Measurements from ENCODE around the gene PTH2R.

Gene PTH2R

DNA sequence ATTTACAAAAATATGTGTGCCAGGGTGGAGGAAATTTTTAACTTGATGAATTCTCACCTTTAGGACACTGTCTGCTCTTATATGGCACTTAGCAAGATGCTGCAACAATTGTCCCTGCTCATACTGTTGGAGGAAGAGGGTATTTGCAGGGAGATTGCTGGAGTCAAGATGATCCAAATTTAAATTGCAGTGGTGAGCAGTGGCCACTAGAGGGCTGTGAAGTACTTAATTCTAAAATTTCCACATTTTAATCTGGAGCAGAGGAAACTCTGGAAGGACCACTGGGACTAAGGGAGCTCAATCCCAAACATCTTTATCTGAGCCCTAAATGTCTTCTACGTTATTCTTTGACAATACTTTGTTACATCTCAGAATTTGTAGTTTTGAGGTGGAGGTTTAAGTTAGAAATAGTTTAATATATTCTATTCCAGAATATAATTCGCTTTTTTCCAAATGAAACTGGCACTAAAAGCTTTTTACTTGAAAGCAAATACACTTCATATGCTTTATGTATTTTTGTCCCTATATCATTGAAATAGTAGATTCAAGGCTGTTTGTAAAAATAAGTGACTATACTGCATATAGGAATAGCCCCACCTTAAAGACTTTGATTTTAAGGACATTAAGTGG lies 33.0 kb upstream of the PTH2R start:
- TF ChIP-seq GATA2 (IDR thresholded peaks at IDR 0.05; ENCODE audit: low read depth, low read length) = no peak
- no peak for TF ChIP-seq GATA3 (IDR thresholded peaks at IDR 0.05; ENCODE audit: low read depth, low read length)

DNA sequence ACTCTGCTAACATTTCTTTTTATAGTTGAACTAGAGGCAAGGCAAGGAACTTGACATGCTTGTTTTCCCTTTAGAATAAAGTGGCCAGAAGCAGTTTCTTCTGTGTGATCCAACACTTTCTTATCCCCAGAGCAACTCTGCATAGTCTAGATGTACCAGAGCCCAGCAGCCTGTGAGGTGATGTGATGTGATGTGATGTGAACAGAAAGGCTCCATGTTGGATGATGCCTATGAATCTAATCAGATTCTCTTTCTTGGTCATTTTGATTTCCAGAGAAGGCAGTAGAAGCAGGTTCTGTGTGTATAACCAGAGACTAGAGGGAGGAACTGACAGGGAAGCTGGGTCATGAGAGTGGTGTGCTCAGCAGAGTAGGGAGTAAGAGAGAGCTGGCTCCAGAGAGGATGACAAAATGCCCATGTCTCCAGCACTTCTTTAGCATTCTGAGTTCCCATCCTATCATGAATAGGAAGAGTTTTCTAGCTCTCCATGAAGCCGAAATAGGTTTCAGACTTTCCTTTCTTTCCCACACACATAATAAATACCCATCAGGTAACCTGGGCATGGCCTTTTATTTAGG lies 31.0 kb upstream of the PTH2R start:
- no peak for TF ChIP-seq GATA2 (IDR thresholded peaks at IDR 0.05; ENCODE audit: low read depth, low read length)
- TF ChIP-seq GATA3 (IDR thresholded peaks at IDR 0.05; ENCODE audit: low read depth, low read length) = no peak

DNA sequence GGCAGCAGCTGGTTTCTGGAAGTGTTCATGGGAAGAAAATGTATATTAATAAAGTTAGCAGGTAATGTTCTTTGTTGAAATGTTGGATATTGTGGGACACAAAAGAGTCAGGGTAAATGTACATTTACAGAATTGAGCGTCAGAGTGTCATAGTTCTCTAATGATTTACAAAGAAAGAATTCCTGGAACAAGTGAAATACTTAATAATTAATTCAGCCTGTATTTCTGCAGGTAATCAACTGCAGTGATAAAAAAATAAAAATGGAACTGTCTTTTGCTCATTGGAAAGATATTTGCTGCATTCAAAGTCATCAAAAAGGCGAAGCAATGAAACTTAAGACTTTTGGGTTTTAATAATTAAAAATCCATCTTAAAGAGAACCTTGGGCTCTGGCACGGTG lies 27.4 kb upstream of the PTH2R start:
- TF ChIP-seq GATA2 (IDR thresholded peaks at IDR 0.05; ENCODE audit: low read depth, low read length) (no peak), GATA3 (IDR thresholded peaks at IDR 0.05; ENCODE audit: low read depth, low read length) (no peak)

DNA sequence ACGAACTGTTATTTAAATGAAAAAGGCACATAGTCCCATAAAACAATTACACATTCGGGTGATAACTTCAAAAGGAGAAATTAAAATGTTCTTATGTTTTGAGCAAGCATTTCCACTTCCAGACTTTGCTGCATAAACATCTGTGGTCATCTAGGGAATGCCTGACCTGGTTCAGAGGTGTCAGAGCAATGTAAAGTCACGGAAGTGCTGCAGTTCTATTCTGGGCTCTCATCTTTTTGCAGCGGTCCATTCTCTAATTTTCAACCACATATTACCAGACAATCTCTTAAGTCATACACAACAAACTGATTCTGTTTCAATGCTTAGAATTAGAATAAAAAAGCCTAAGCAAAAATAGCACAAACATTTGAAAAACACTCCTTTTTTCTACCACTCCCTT lies 22.0 kb upstream of the PTH2R start:
- no peak for TF ChIP-seq GATA3 (IDR thresholded peaks at IDR 0.05; ENCODE audit: low read depth, low read length)

DNA sequence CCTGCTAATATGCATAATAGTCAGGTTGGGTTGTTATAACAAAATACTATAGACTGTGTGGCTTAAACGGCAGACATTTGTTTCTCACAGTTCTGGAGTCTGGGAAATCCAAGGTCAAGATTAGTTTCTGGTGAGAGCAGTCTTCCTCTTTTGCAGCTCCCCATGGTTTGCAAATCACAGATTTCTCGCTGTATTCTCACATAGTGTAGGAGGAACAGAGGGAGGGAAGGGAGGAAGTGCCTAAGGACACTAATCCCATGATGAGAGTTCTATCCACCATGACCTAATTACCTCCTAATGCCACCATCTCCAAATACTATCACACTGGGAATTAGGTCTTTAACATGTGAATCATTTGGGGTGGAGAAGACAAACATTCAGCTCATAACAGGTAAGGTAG lies 20.1 kb upstream of the PTH2R start:
- TF ChIP-seq GATA2 (IDR thresholded peaks at IDR 0.05; ENCODE audit: low read depth, low read length) (no peak), GATA3 (IDR thresholded peaks at IDR 0.05; ENCODE audit: low read depth, low read length) (no peak)

DNA sequence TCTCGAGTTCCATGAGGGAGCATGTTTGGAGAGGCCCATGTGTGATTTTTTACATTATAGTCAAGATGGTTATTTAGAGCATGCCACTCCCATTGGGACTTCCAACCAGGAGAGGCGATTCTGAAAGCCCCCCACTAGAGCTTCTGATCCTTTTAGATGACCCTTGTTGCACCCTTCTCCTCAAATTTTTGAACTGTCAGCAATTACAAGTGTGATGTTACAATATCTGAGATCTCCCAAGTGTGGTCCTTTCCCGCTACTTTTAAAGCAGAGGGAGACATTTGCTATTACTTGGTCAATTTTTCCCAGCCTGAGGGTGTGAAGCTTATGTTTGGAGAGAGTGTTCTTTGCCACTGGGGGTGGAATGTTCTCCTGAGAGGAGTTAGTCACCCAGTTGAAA lies 16.7 kb upstream of the PTH2R start:
- TF ChIP-seq GATA3 (IDR thresholded peaks at IDR 0.05; ENCODE audit: low read depth, low read length) = no peak
- TF ChIP-seq GATA2 (IDR thresholded peaks at IDR 0.05; ENCODE audit: low read depth, low read length) = no peak

DNA sequence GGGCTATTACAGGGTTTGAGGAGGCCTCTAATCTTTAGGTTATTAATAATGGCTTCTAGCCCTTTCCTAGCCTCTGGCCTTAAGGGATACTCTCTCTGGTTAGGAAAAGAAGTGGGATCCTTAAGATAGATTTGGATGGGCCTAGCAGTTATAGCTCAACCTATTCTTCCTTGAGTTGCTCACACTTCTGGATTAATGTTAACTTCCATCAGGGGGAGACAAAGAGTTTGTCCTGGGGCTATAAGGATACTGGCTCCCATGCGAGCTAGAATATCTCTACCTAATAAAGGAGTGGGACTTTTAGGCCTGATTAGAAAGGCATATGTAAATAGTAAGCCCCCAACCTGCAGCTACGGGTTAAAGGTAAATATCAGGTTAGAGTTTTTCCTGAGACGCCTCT lies 14.3 kb upstream of the PTH2R start:
- TF ChIP-seq GATA3 (IDR thresholded peaks at IDR 0.05; ENCODE audit: low read depth, low read length) = no peak
- no peak for TF ChIP-seq GATA2 (IDR thresholded peaks at IDR 0.05; ENCODE audit: low read depth, low read length)

DNA sequence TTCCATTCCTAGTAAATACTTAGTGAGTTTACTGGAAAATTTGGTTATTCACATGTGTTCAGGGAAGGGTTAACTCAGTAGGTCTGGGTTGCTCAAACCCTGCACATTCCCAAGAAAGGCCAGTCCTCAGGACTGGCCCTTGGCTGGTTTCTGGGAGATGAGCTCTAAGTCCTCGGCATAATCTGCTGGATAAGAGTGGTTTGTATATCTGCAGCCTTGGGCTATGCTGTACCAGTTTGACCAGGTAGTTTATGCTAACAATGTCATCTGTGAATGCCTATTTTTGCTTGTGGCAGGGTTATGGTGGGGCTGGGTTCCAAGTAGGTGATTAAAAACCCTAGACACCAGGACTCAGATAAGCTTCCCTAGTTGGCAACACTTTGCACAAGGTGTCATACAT lies 7.4 kb upstream of the PTH2R start:
- TF ChIP-seq GATA2 (IDR thresholded peaks at IDR 0.05; ENCODE audit: low read depth, low read length) (no peak), GATA3 (IDR thresholded peaks at IDR 0.05; ENCODE audit: low read depth, low read length) (no peak)

DNA sequence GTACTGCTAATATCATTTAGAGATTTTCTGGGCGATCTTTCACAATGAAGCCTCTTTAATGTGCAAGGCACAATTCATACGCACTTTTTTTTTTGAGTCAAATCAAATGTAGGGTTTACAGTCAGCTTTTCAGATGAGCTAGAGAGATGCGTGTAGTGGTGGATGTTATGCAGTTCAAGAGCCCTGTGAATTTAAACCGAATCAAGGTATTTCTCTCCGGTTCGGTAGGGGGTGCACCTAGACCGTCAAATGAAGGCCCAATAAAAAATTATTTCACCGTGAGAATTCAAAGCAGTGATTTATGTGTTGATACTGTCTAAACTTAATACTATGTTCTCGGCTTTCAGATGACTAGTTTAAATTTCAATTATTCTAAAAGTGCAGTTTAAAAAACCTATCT lies 1.1 kb downstream of the PTH2R start:
- TF ChIP-seq GATA2 (IDR thresholded peaks at IDR 0.05; ENCODE audit: low read depth, low read length) (no peak), GATA3 (IDR thresholded peaks at IDR 0.05; ENCODE audit: low read depth, low read length) (no peak)

DNA sequence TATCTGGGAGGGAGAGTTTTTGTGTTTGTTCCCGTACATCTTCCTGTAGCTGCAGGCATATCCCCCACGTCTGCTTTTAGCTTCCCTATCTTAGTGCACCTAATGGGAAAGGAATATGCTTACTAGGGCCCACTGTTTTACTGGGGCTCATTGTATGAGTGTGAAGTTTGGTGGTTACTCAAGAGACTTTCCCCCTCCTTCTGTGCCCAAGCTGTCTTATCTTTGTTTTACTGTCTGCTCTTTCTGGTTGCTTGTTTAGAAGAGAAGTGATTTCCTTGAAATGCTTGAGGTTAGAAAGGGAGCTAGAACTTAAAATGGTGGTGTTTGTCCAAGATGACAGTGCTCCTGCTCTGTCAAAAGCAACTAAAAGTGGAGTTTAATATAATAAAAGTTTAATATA lies 7.3 kb downstream of the PTH2R start:
- TF ChIP-seq GATA2 (IDR thresholded peaks at IDR 0.05; ENCODE audit: low read depth, low read length) = no peak
- TF ChIP-seq GATA3 (IDR thresholded peaks at IDR 0.05; ENCODE audit: low read depth, low read length) = no peak

DNA sequence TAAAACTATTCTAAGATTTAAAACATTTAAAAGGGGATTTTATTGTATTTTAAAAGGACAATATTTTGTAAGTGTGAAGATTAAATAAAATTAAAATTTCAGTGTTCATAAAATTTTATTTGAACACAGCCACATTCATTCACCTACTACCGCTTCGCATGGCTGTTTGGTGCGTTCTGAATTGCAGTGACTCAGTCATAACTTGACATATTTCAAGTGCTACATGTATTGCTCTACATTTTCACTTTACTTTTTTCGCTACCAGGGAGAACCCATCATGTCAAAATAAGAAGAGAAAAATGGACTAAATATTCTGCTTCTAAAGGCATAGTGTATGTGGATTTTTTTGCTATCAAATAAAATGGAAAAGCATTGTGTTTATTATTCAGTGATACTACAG lies 8.7 kb downstream of the PTH2R start:
- TF ChIP-seq GATA2 (IDR thresholded peaks at IDR 0.05; ENCODE audit: low read depth, low read length) (no peak), GATA3 (IDR thresholded peaks at IDR 0.05; ENCODE audit: low read depth, low read length) (no peak)

DNA sequence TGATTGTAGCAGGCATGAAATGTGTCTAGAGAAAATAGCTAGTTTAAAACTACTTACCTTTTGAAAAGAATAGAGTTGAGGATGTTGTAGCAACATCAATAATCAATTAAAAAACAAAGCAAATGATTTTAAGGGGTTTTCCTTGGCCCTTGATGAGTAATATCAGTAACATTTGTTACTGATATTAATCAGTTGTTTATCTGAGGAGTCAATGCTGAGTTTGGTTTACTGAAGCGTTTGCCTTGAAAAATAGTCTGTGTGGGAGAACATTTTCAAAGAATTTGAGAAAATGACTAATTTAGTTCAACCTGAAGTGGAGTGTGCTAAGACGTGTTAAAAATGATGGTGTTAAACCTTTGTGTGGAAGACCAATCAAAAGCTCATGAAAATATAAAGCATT lies 9.3 kb downstream of the PTH2R start:
- TF ChIP-seq GATA2 (IDR thresholded peaks at IDR 0.05; ENCODE audit: low read depth, low read length) = no peak
- no peak for TF ChIP-seq GATA3 (IDR thresholded peaks at IDR 0.05; ENCODE audit: low read depth, low read length)

DNA sequence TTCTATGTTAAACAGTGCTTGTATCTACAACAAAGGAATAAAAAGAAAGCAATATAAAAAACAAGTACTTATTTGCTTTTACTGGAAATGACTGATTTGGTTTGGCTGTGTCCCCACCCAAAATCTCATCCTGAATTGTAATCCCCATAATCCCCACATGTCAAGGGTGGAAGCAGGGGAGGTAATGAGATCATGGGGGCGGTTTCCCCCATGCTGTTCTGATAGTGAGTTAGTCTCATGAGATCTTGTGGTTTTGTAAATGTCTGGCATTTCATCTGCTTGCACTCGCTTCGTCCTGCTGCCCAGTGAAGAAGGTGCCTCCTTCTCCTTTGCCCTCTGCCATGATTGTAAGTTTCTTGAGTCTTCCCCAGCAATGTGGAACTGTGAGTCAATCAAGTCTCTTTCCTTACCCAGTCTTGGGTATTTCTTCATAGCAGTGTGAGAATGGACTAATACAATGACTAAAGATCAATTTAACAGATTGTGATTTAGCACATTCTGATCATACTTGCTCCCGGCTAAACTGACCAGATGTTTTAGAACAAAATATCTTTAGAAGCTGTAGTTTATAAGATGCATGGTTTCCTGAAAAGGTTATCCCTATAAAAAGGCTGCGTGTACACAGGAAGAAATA lies 19.9 kb downstream of the PTH2R start:
- no peak for TF ChIP-seq GATA3 (IDR thresholded peaks at IDR 0.05; ENCODE audit: low read depth, low read length)
- TF ChIP-seq GATA2 (IDR thresholded peaks at IDR 0.05; ENCODE audit: low read depth, low read length) = no peak

DNA sequence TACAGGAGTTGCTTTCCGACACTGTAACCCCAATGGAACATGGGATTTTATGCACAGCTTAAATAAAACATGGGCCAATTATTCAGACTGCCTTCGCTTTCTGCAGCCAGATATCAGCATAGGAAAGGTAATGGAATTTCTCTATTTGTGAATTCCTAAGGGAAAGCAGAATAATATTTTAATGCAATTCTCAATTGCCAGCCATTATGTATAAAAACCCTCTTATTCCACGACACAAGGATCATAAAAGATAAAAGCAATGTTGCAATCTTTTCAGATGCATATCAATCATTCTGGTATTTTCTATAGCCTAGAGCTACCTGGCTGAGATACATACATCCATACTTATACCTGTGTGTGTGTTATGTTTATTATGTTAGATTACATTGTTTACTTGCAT lies 31.2 kb downstream of the PTH2R start:
- no peak for TF ChIP-seq GATA2 (IDR thresholded peaks at IDR 0.05; ENCODE audit: low read depth, low read length)
- TF ChIP-seq GATA3 (IDR thresholded peaks at IDR 0.05; ENCODE audit: low read depth, low read length) = no peak

DNA sequence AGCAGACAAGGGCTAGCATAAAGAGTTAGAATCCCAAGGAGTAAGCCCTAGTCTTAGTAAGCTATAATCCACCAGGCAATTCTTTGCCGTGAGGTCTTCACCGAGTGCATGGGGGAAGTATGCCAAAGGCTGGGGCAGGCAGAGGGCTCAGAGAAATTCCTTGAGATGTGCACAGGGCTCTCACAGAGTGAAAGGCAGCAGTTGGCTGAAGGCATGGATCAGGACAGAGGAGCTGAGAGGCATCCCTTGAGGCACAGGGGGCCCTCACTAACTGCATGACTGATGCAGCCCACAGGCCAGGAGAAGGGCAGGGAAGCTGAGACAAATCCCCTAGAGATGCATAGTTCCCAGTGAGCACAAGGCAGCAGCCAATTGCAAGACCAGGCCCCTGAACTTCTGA lies 34.1 kb downstream of the PTH2R start:
- TF ChIP-seq GATA2 (IDR thresholded peaks at IDR 0.05; ENCODE audit: low read depth, low read length) = no peak
- no peak for TF ChIP-seq GATA3 (IDR thresholded peaks at IDR 0.05; ENCODE audit: low read depth, low read length)
